IPS-20b (cell line): ENCODE data around the gene SPDYC.

Experiments used
- H3K27ac ChIP-seq: one replicate; pipeline ENCODE4 v1.5.1; 2013; ENCODE audit warnings: low read length
- H3K27me3 ChIP-seq: 2 replicates; pipeline ENCODE4 v1.6.1; 2013; ENCODE audit warnings: mild to moderate bottlenecking, low read length, inconsistent platforms; ENCODE audit not compliant: insufficient read depth
- H3K36me3 ChIP-seq: 2 replicates; pipeline ENCODE4 v1.6.1; 2013; ENCODE audit warnings: low read depth, mild to moderate bottlenecking, inconsistent platforms, low read length, moderate library complexity; ENCODE audit not compliant: insufficient read depth
- H3K4me1 ChIP-seq: 2 replicates; pipeline ENCODE4 v1.6.1; 2013; ENCODE audit warnings: mild to moderate bottlenecking, control low read depth, inconsistent platforms, low read length, moderate library complexity; ENCODE audit not compliant: insufficient read depth
- H3K4me3 ChIP-seq: 2 replicates; pipeline ENCODE4 v1.5.1; 2013; ENCODE audit warnings: mild to moderate bottlenecking, low read length, inconsistent platforms
- H3K9ac ChIP-seq: 2 replicates; pipeline ENCODE4 v1.6.1; 2013; ENCODE audit warnings: low read depth, mild to moderate bottlenecking, inconsistent platforms, low read length, moderate library complexity
- H3K9me3 ChIP-seq: 2 replicates; pipeline ENCODE4 v1.6.1; 2013; ENCODE audit warnings: mild to moderate bottlenecking, low read depth, low read length, inconsistent platforms; ENCODE audit not compliant: insufficient read depth

Gene SPDYC

DNA sequence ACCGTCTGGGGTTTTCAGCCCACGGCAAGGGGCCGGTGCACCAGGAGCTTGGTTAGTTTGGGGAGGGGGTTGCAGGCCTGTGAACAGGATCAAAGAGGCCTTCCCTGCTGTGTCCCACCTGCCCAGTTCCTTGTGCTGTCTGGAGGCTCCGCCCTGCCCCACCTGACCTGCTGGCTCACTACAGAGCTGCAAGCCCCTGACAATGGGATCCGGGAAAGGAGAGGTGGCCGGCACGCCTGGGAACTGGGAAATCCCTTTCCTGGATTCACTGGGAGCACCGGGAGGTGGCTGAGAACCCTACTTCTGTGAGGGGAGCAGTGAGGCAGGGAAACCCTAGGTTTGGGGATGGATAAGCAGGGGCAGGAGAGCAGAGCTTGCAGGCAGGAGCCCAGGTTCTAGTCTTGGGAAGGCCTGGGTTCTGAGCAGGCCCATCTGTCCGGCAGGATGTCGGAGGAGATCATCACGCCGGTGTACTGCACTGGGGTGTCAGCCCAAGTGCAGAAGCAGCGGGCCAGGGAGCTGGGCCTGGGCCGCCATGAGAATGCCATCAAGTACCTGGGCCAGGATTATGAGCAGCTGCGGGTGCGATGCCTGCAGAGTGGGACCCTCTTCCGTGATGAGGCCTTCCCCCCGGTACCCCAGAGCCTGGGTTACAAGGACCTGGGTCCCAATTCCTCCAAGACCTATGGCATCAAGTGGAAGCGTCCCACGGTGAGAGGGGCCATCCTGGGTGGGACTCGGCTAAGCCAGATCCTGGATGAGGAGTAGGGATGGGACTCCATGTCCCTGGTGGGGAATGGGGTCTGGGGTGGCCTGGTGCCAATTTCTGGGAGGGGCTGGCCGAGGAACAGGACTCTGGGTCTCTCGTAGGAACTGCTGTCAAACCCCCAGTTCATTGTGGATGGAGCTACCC is 12.5 kb downstream of the SPDYC start:
- peak overlapping the region; percentile 97 for H3K27ac ChIP-seq
- H3K36me3 ChIP-seq, result peaks cover 18% of the 10 kb centered on the region

DNA sequence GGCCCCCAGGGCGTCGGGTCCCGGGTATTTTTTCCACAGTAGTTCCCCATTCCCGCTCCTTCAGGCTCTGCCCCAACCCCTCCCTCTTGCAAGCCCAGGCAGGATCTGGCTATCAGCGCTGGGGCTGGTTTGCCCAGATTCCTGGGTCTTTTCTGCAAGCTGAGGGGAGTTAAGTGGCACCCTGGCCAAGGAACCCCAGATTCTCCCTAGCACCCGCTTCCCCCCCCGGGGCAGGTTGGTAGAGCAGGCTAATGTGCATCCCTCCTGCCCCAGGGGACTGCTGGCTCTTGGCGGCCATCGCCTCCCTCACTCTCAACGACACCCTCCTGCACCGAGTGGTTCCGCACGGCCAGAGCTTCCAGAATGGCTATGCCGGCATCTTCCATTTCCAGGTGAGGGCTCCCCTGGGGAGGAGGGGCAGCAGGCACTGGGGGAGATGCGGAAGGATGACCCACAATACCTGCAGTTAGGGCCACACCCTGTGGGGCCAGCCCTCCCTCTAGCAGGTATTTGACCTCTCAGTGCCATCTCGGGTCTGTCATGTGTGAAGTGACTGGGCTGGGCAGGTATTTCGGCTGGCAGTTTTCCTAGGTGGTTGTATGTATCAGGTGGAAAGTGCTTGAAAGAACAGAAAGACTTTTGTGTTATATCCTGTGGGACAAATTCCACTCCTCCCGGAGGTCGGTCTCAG is 13.3 kb downstream of the SPDYC start:
- peak overlapping the region; percentile 89; the same call in 1 of the 2 replicates for H3K9ac ChIP-seq
- no peaks in the 10 kb centered on the region for H3K9me3 ChIP-seq
- H3K4me3 ChIP-seq, result peak overlapping the region; percentile 93
- H3K36me3 ChIP-seq, result peaks cover 25% of the 10 kb centered on the region
- no peaks in the 10 kb centered on the region for H3K27me3 ChIP-seq
- peaks cover 32% of the 10 kb centered on the region for H3K4me1 ChIP-seq
- no peak overlapping the region for H3K27ac ChIP-seq

More for the DNA sequence above, 12.5 kb downstream of the SPDYC start:
- Histone ChIP-seq H3K27me3 (no peaks in the 10 kb centered on the region), H3K9me3 (no peaks in the 10 kb centered on the region), H3K4me1 (peaks cover 32% of the 10 kb centered on the region), H3K9ac (peak overlapping the region; percentile 89; the same call in 1 of the 2 replicates), H3K4me3 (peak overlapping the region; percentile 93)

DNA sequence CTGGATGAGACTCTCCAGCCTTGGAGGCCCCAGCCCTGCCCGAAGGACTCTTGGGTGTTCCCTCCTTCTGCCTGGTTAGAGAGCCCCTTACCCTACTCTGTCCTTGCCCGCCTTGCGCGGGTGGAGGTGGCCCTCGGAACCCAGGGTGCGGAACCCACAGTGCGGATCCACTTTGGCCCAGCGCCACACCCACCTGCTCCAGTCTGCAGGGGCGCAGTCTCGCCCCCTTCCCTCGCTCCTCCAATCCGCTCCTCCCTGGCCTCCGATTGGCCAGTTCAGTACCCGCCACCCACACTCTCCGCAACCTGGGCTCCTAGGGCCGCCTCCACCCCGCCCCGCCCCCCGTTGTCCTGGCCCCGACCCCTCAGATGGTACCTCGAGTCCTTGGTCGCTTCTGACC is 14.1 kb downstream of the SPDYC start:
- no peaks in the 10 kb centered on the region for H3K27me3 ChIP-seq
- peaks cover 32% of the 10 kb centered on the region for H3K4me1 ChIP-seq
- H3K4me3 ChIP-seq, result peak overlapping the region; percentile 93
- H3K36me3 ChIP-seq, result peaks cover 33% of the 10 kb centered on the region
- no peaks in the 10 kb centered on the region for H3K9me3 ChIP-seq
- peak overlapping the region; percentile 64 for H3K27ac ChIP-seq
- peak overlapping the region; percentile 89; the same call in 1 of the 2 replicates for H3K9ac ChIP-seq

DNA sequence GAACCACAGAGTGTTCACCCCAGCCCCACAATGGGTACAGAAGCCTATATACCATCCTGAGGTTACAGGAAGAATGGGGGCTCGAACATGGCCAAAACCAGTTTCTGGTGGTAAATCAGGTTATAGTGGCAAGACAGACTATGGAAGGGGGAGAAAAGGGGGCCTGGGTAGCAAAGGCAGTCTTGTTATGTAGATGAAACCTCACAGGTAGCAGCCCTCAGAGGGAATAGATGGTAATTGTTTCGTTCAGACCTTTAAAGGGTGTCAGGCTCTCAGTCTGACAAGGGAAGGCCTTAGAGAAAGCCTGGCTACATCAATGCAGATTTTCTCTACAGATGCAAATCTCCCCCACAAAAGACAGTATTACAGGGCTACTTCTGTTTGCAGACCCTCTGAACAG is 15.1 kb downstream of the SPDYC start:
- peak overlapping the region; percentile 67; the same call in 1 of the 2 replicates for H3K9ac ChIP-seq
- peaks cover 43% of the 10 kb centered on the region for H3K36me3 ChIP-seq
- peaks cover 32% of the 10 kb centered on the region for H3K4me1 ChIP-seq
- peak overlapping the region; percentile 64 for H3K27ac ChIP-seq
- H3K9me3 ChIP-seq, result no peaks in the 10 kb centered on the region
- H3K27me3 ChIP-seq, result no peaks in the 10 kb centered on the region
- H3K4me3 ChIP-seq, result peak overlapping the region; percentile 55

DNA sequence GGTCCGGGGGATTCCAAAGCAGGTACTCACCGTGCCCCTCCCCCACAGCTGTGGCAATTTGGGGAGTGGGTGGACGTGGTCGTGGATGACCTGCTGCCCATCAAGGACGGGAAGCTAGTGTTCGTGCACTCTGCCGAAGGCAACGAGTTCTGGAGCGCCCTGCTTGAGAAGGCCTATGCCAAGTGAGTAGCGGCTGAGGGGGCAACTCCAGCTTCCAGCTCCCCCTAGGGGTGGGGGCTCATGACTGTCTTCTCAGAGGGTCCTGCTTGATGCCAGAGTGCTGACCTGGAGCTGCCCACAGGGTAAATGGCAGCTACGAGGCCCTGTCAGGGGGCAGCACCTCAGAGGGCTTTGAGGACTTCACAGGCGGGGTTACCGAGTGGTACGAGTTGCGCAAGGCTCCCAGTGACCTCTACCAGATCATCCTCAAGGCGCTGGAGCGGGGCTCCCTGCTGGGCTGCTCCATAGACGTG is 15.9 kb downstream of the SPDYC start:
- H3K4me1 ChIP-seq, result peaks cover 30% of the 10 kb centered on the region

DNA sequence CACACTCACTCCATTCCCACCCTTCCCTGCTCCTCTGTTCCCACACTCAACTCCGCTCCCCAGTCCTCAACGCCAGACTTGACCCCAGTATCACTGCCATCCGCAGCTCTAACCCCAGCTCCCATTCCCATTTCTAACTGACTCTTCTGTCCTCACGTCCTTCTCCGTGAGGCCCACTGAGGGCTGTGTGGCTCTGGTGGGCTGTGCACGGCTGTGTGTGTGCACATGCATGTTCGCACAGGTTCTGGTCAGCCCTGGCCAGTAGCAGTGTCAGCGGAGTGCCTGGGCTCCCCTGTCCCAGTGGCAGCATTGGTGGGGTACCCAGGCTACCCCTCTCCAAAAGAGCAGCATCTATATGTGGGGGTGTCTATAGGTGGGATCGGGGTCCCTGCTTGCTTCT is 16.7 kb downstream of the SPDYC start:
- Histone ChIP-seq H3K9ac (no peak overlapping the region), H3K27ac (no peak overlapping the region), H3K4me1 (peaks cover 30% of the 10 kb centered on the region), H3K36me3 (peaks cover 59% of the 10 kb centered on the region), H3K27me3 (no peaks in the 10 kb centered on the region), H3K4me3 (no peak overlapping the region), H3K9me3 (no peaks in the 10 kb centered on the region)

More for the DNA sequence above, 15.9 kb downstream of the SPDYC start:
- H3K4me3 ChIP-seq, result peak overlapping the region; percentile 55; the same call in 1 of the 2 replicates
- H3K27ac ChIP-seq, result peak overlapping the region; percentile 5
- H3K9me3 ChIP-seq, result no peaks in the 10 kb centered on the region
- peaks cover 51% of the 10 kb centered on the region for H3K36me3 ChIP-seq
- no peaks in the 10 kb centered on the region for H3K27me3 ChIP-seq
- no peak overlapping the region; the same call in 1 of the 2 replicates for H3K9ac ChIP-seq

DNA sequence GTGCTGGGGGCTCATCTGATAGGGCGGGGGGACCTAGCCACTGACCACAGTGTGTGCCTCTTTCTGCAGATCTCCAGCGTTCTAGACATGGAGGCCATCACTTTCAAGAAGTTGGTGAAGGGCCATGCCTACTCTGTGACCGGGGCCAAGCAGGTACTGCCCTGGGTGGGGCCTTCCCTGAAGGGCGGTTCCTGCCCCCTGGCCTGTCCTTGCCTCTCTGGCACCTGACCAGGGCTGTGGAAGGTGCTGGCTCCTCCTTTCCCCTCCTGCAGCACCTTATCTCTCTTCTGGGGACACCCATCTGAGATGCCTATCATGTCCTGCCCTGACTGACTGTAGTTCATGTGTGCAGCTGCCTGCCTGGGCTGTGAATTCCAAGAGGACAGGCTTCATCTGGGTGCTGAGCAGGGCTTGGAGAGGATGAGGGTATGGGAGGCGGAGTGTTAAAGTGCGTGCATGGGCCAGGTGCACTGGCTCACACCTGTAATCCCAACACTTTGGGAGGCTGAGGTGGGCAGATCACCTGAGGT is 17.2 kb downstream of the SPDYC start:
- Histone ChIP-seq H3K4me1 (peaks cover 30% of the 10 kb centered on the region), H3K9ac (no peak overlapping the region), H3K27ac (no peak overlapping the region), H3K36me3 (peaks cover 63% of the 10 kb centered on the region), H3K9me3 (no peaks in the 10 kb centered on the region), H3K27me3 (no peaks in the 10 kb centered on the region), H3K4me3 (no peak overlapping the region)

DNA sequence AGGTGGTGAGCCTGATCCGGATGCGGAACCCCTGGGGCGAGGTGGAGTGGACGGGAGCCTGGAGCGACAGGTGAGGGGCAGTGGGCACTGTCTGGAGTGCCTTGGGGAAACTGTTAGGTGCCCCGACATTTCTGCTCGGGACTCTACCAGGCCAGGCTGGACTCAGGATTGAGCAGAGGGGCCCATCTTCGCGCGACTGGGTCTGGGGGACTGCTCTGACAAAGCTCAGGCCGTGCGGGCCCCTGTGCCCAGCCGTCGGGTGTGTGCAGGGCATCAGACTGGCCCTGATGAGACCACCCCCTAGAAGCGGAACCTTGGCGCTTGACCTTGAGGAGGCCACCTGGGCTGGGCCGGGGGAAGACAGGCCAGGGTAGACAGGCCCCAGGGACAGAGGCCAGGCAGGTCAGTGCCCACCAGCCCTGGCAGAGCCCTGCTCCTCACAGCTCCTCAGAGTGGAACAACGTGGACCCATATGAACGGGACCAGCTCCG is 18.0 kb downstream of the SPDYC start:
- Histone ChIP-seq H3K36me3 (peaks cover 69% of the 10 kb centered on the region), H3K27me3 (no peaks in the 10 kb centered on the region), H3K4me3 (no peak overlapping the region), H3K9me3 (no peaks in the 10 kb centered on the region), H3K27ac (no peak overlapping the region), H3K4me1 (peaks cover 27% of the 10 kb centered on the region), H3K9ac (no peak overlapping the region)

DNA sequence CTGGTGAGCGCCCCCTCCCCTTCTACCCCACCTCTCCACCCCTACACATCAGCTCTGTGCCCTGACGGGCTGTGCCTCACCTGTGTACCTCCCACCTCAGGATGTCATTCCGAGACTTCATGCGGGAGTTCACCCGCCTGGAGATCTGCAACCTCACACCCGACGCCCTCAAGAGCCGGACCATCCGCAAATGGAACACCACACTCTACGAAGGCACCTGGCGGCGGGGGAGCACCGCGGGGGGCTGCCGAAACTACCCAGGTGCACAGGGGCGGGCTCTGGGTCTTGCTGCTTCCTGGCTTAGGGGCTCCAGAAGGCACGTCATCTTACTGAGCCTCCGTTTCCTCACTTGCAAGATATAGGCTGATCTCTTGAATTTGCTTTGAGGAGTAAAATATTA is 18.5 kb downstream of the SPDYC start:
- Histone ChIP-seq H3K4me1 (peaks cover 24% of the 10 kb centered on the region), H3K27me3 (no peaks in the 10 kb centered on the region), H3K9me3 (no peaks in the 10 kb centered on the region), H3K4me3 (no peak overlapping the region), H3K9ac (no peak overlapping the region), H3K36me3 (peaks cover 69% of the 10 kb centered on the region), H3K27ac (no peak overlapping the region)

DNA sequence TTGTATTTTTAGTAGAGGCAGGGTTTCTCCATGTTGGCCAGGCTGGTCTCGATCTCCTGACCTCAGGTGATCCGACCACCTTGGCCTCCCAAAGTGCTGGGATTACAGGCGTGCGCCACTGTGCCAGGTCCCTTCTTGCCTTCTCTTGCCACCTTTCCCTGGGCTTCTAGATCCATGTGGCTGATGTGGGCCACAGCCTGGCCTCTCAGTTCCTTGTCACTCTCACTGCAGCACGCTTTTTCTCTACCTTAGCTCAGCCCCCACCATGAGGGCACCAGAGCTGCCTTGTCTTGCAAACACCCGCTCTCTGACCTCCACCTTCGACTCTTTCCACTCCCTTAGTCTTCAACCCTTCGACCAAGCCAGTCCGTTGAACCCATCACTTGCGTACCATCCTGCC is 19.2 kb downstream of the SPDYC start:
- Histone ChIP-seq H3K27me3 (no peaks in the 10 kb centered on the region), H3K4me3 (no peak overlapping the region), H3K27ac (no peak overlapping the region), H3K9me3 (no peaks in the 10 kb centered on the region), H3K36me3 (peaks cover 72% of the 10 kb centered on the region), H3K4me1 (peaks cover 18% of the 10 kb centered on the region), H3K9ac (no peak overlapping the region)

DNA sequence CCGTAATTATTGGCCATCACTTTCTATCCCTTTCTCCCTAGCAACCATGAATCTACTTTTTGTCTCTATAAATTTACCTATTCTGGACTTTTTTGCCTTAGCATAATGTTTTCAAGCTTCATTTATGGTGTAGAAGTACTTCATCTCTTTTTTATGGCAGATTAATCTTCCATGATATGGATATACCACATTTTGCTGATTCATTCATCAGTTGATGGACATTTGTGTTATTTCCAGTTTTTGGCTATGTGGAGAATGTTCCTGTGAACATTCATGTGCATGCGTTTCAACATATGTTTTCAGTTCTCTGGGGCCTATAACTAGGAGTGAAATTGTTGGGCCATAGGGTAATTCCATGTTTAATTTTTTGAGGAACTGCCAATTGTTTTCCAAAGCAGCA is 24.5 kb downstream of the SPDYC start:
- Histone ChIP-seq H3K4me1 (no peaks in the 10 kb centered on the region), H3K9me3 (no peaks in the 10 kb centered on the region), H3K4me3 (no peak overlapping the region), H3K36me3 (peaks cover 81% of the 10 kb centered on the region), H3K9ac (no peak overlapping the region), H3K27me3 (no peaks in the 10 kb centered on the region), H3K27ac (no peak overlapping the region)
